ENCODE results near the gene ZNF689. TPM values are rescaled to one million over a fixed set of nuclear protein-coding genes. Genes with fewer than 3 reads are reported as not detected.

The ZNF689 gene
- total and polyA plus RNA-seq, 2 of the 4 experiments (the other 2 are of a cell fraction): 2.7 to 2.9 TPM

DNA sequence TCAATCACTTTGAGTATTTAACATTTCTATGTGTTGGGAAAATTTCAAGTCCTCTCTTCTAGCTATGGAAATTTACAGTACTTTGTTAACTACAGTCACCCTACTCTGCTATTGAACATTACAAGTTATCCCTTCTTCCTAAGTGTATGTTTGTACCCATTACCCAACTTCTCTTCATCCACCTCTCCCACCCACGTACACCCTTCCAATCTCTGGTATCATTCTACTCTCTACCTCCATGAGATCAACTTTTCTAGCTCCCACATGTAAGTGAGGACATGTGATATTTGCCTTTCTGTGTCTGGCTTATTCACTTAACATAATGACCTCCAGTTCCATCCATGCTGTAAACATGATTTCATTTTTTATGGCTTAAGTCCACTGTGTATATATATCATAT, 35.5 kb downstream of the ZNF689 start:
- no peak overlapping the region for H2BK120ac ChIP-seq (ENCODE audit: low read depth, low read length)
- dilution Hi-C loops (cut with HindIII; ENCODE audit: low sequenced_read_pairs, unreplicated experiment) (no loop called here), in situ Hi-C loops (cut with MboI; ENCODE audit: low sequenced_read_pairs) (loop anchor here (5.0 kb wide), 1 partner anchor 37 kb away; no protein-coding TSS in a partner anchor), intact Hi-C loops (cut with micrococcal nuclease) (no loop called here)
- H3K4me3 ChIP-seq (ENCODE audit: insufficient read depth, low read depth, low read length): no peak overlapping the region
- H2BK5ac ChIP-seq (ENCODE audit: low read depth, low read length, poor library complexity, severe bottlenecking): no peak overlapping the region
- no peaks in the 10 kb centered on the region for H3K9me1 ChIP-seq (ENCODE audit: insufficient read depth, low read length)
- H4K91ac ChIP-seq (ENCODE audit: insufficient read depth, low read depth, low read length): no peak overlapping the region
- peaks cover 5 to 33% of the 10 kb centered on the region in 2 experiments; a peak in 3 of 4 replicates for H3K79me1 ChIP-seq (ENCODE audit: low read depth in 1 of 2, low read length in 2 of 2)
- no peak overlapping the region for H4K5ac ChIP-seq (ENCODE audit: low read depth, low read length)
- no peak overlapping the region for H3K56ac ChIP-seq (ENCODE audit: extremely low read depth, insufficient read depth, low read length)
- CTCF ChIA-PET: no interaction called here
- no peak overlapping the region for H3K4me2 ChIP-seq (ENCODE audit: low read depth, low read length)
- no TSS peak for BruUV-seq (replicated peaks)
- DNase-seq (no peak), ATAC-seq (ENCODE audit: low read depth) (no peak)
- H3K4me1 ChIP-seq (ENCODE audit: control insufficient read depth, insufficient read depth, low read length): peaks cover 4% of the 10 kb centered on the region
- H2AK9ac ChIP-seq (replicated peaks; ENCODE audit: low read depth, low read length, poor library complexity): no peak overlapping the region
- no peaks in the 10 kb centered on the region for H4K20me1 ChIP-seq (ENCODE audit: insufficient read depth, low read length)
- H2AFZ ChIP-seq (replicated peaks; ENCODE audit: low read length, poor library complexity): no peak overlapping the region
- H3K18ac ChIP-seq (ENCODE audit: low read depth, low read length): no peak overlapping the region
- no peak overlapping the region for H3K14ac ChIP-seq (replicated peaks; ENCODE audit: low read depth, low read length)
- no peak overlapping the region for H2BK20ac ChIP-seq (ENCODE audit: low read depth, low read length)
- no CpG with 5 or more reads among the region's 1 CpG for WGBS, 2 experiments (ENCODE audit: extremely low coverage in 2 of 2, insufficient read length in 1 of 2)
- H3K9ac ChIP-seq (ENCODE audit: low read depth, low read length): no peak overlapping the region
- no peak overlapping the region for H3K27ac ChIP-seq (ENCODE audit: insufficient read depth, low read length)
- peaks cover 4% of the 10 kb centered on the region for H3K36me3 ChIP-seq (ENCODE audit: control insufficient read depth, insufficient read depth, low read length)
- POLR2A ChIA-PET (ENCODE audit: unreplicated experiment): no interaction called here
- no peak overlapping the region for H2AK5ac ChIP-seq (ENCODE audit: low read depth, low read length)
- H3K4ac ChIP-seq (ENCODE audit: low read depth, low read length): no peak overlapping the region
- H4K8ac ChIP-seq (ENCODE audit: low read depth in 2 of 2, low read length in 2 of 2): no peak overlapping the region
- no peaks in the 10 kb centered on the region for H3K9me3 ChIP-seq (ENCODE audit: control insufficient read depth, insufficient read depth, low read length)
- no peaks in the 10 kb centered on the region for H3K27me3 ChIP-seq (ENCODE audit: control insufficient read depth, insufficient read depth, low read length)
- H2BK15ac ChIP-seq (ENCODE audit: low read depth, low read length): no peak overlapping the region
- no peak overlapping the region for H3K23ac ChIP-seq (ENCODE audit: low read depth, low read length)
- no peak for TF ChIP-seq NFE2L2 (IDR thresholded peaks at IDR 0.05; ENCODE audit: low read depth, low read length)
- TF ChIP-seq MAZ (IDR thresholded peaks at IDR 0.05; ENCODE audit: borderline replicate concordance, low read depth, low read length): no peak
- no peak for TF ChIP-seq CTCF (conservative IDR thresholded peaks at IDR 0.05; ENCODE audit: low read depth, low read length)
- no peak for TF ChIP-seq MAFK (IDR thresholded peaks at IDR 0.05; ENCODE audit: low read depth, low read length)
- TF ChIP-seq FOS (IDR thresholded peaks at IDR 0.05; ENCODE audit: low read depth, low read length): no peak

All from IMR-90 (cell line).